Skeletal muscle cell (primary cell): ENCODE measurements around the gene TAS2R41.
A peak's percentile ranks its signal among the peaks of the same experiment; 100 is the strongest.
"Not testable (repeated sequence)": the region's sequence is repeated elsewhere in the genome, so short reads cannot be mapped to it uniquely, and the experiment has no call there.

ENCODE experiments used
- DNase-seq: peaks from one replicate; pipeline ENCODE4 v3.0.0-alpha.2; 2010; ENCODE audit warnings: low read depth
- H3K4me3 ChIP-seq: 2 replicates; pipeline ENCODE4 v1.5.1; 2011; ENCODE audit warnings: low read depth, mild to moderate bottlenecking, control low read depth, low read length, moderate library complexity

The TAS2R41 gene

DNA sequence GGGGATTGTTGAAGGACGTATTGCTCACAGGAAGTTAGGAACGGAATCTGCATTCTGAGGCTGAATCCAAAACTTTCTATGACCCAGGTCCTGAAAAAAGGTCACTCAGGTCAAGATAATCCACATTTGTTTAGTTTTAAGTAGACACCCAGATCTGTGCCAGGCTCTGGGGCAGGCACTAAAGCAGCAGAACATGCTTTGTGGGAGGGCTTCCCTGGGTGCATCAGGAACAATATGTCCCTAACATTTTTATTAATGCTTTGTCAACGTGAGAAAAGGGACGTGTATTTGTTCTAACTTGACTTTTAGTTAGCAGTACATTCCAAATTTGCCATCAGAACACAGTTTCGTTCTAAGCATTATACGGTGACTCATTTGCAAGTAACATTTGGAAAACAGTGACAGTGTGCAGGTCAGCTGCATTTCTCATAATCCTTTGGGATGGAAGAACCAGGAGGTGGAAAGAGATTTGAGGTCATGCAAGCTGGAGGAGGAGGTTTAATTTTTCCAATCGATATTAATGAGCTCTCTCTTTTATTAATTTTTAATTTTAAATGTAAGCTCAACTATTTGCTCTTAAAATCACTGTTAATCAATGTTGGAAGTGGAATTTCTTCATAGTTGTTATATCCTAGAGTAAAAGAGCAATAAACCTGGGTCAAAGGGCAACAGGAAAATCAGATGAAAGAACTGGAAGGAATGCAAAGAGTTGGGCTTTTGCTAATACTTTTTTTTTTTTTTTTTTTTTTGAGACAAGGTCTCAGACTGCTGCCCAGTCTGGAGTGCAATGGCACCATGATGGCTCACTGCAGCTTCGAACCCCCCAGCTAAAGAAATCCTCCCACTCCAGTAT, 35.0 kb downstream of the TAS2R41 start:
- peak; percentile 62 for DNase-seq
- H3K4me3 ChIP-seq: no peak overlapping the region

- no peak for DNase-seq
- H3K4me3 ChIP-seq: no peak overlapping the region
Measured at GRCh38 chr7:143514487-143514886, 36.8 kb downstream of the TAS2R41 start.

DNA sequence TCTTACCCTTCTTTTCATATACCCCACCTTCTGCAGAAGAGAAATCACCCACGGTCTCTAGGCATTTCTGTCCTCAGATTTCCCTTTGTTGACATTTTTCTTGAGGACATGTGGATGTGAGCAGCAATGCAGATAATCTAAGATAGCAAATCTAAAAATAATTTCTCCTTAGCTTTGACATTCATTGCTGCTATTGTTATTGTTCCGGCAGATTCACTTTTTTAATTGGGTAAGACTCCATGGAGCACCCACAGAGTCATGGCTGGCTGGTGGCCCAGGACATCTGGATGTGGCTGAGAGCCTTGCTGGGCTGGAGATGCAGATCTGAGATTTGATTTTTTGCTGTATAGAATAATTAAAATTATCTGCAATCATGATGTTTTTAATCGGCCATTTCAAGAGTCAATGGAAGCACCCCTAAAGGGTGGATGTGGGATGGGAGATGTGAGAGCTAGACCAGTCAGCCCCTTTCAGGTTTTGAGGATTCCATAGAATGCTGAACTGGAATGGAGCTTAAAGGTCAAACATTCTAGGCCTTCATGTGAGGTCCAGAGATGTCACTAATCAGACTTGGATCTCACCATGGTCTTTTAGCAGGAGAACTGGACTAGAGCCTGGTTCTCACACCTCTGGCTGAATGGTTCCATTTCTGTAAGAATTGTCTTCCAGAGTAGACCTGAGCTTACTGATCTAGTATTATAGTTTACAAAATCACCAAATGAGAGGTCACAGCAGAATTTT, 37.5 kb downstream of the TAS2R41 start:
- H3K4me3 ChIP-seq: no peak overlapping the region
- no peak for DNase-seq

DNA sequence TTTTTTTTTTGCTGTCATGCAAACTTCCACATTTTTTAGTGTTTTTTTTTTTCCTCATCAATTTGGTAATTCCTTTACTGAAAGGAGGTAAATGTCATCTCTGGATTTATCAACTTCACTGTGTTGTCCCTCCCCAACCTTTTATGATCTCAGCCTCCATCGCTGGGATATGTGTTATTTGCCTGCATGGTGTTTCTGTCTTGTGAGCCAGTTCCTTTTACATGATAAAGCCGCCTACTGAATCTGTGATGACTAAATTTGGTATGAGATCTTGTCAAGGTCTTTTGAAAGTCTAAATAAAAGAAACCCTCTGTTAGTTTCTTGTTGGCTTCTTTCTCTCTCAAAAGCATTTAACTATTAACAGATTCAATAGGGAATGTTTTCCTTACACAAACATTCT, 39.3 kb downstream of the TAS2R41 start:
- no peak for DNase-seq
- H3K4me3 ChIP-seq: no peak overlapping the region

- no peak overlapping the region for H3K4me3 ChIP-seq
- DNase-seq: no peak
Measured at GRCh38 chr7:143518521-143518920, 40.8 kb downstream of the TAS2R41 start.

DNA sequence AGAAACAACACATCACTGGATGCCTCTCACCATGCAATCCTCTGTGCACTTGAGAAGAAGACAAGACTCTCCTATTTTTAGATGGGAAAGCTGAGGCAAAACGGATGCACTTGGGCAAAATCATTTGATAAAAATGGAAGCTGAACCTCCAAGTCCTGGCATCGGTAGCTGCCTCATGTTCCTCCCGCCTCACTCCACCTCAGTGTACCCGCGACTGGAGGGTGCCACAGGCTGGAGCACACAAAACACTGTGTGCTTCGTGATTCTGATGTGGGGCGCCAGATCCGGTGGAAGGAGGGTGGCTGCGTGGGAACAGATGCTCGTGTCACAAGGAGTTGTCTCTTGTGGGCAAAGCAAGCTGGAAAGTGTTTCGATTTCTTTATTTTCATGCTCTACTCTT, 41.3 kb downstream of the TAS2R41 start:
- H3K4me3 ChIP-seq: no peak overlapping the region
- no peak for DNase-seq

DNA sequence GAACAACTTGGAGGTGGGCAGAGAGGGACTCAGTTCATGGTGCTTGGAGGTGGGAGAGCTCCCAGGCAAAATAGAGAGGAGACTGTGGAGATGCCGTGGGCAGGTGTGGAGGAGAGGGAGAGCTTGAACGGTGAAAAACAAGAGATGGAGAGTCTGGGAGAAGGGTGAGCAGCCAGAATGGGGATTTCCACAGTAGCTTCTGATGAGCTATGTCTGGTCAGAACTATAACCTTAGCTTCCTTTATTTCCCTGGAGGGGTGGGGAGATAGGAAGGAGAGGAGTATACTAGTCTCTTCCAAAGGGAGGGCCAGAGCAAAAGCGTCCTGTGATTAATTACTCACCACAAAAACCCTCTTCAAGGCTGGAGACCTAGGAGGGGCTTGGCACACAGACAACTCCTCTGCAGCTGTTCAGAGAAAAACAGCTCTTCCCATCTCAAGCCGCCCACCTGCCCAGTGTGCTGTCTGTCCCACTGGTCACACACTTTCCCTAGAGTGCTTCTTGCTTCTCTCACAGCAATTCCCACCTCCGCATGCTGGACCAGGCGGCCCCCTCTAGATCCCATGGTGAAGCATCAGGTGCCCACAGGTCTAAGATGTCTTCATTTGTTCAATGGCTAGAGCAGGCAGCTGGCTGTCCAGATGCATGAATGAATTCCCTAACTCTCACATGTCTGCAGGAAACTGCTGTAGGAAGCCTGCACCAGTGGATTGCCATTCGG, 41.9 kb downstream of the TAS2R41 start:
- no peak overlapping the region for H3K4me3 ChIP-seq
- peak; percentile 91 for DNase-seq

DNA sequence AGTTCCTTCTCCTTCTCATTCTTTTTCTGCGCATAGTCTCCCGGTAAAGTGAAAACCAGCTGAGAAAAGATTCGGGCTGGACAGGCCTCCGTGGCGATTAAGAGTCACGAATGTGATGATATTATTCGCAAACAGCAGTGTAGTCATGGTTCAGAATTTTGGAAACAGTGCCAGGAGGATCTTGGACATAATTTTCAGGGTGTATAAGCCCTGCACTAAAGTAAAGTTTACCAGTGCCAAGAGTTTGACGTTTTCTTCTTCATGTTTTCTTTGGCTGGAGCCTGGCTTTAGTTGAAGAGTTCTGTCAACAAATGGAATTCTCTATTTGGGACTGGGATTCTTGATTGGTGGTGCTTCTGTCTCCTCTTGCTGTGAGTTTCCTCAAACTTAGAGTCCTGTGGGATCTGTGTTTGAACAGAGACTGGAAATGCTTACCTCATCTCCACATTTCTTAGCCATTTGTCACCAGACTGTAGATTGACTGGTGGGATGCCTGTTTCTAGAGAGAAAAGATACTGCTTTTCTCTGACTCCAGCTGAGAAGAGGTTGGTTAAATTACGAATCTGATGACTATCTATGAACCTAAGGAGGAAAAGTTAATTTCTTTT, 44.7 kb downstream of the TAS2R41 start:
- not testable (repeated sequence) for DNase-seq, H3K4me3 ChIP-seq
